H9 (cell line): ENCODE results near the gene STPG1. TPM values are rescaled to one million over a fixed set of nuclear protein-coding genes. Genes with fewer than 3 reads are reported as not detected.
A peak's percentile ranks its signal among the peaks of the same experiment; 100 is the strongest.

Source experiments
- DNase-seq: peaks from one replicate; pipeline ENCODE4 v3.0.0-alpha.2; 2017
- H2AFZ ChIP-seq: one replicate; pipeline ENCODE4 v1.6.1; 2013; ENCODE audit warnings: mild to moderate bottlenecking, low read length, control low read depth, moderate library complexity
- H2AK5ac ChIP-seq: 2 replicates; pipeline ENCODE4 v1.6.1; 2013; ENCODE audit warnings: low read length, control low read depth, mixed read lengths; ENCODE audit not compliant: insufficient read length
- H2BK120ac ChIP-seq: one replicate; pipeline ENCODE4 v1.6.1; 2013; ENCODE audit warnings: low read depth, mild to moderate bottlenecking, low read length, control low read depth, inconsistent platforms; ENCODE audit not compliant: poor library complexity, severe bottlenecking
- H2BK12ac ChIP-seq: 2 replicates; pipeline ENCODE4 v1.6.1; 2013; ENCODE audit warnings: low read length, control low read depth, mixed read lengths, low read depth; ENCODE audit not compliant: insufficient read length
- H2BK15ac ChIP-seq: 2 replicates; pipeline ENCODE4 v1.6.1; 2013; ENCODE audit warnings: low read depth, low read length, control low read depth
- H2BK20ac ChIP-seq: one replicate; pipeline ENCODE4 v1.6.1; 2013; ENCODE audit warnings: low read depth, mild to moderate bottlenecking, low read length, control low read depth, inconsistent platforms; ENCODE audit not compliant: poor library complexity, severe bottlenecking
- H2BK5ac ChIP-seq: 2 replicates; pipeline ENCODE4 v1.6.1; 2013; ENCODE audit warnings: low read length, control low read depth, mixed read lengths; ENCODE audit not compliant: insufficient read length
- H3K14ac ChIP-seq: 2 replicates; pipeline ENCODE4 v1.6.1; 2013; ENCODE audit warnings: low read length, control low read depth; ENCODE audit not compliant: insufficient read depth
- H3K18ac ChIP-seq: 2 replicates; pipeline ENCODE4 v1.6.1; 2013; ENCODE audit warnings: low read depth, mild to moderate bottlenecking, mixed read lengths, low read length, control low read depth; ENCODE audit not compliant: insufficient read length
- H3K23ac ChIP-seq: 2 replicates; pipeline ENCODE4 v1.6.1; 2013; ENCODE audit warnings: low read length, control low read depth, mixed read lengths, low read depth; ENCODE audit not compliant: insufficient read length
- H3K23me2 ChIP-seq: 2 replicates; pipeline ENCODE4 v1.6.1; 2013; ENCODE audit warnings: low read depth, mild to moderate bottlenecking, mixed read lengths, low read length, control low read depth; ENCODE audit not compliant: insufficient read length, poor library complexity, severe bottlenecking
- H3K27ac ChIP-seq: 2 replicates; pipeline ENCODE4 v1.5.1; 2013; ENCODE audit warnings: low read length, control low read depth, mixed read lengths, low read depth; ENCODE audit not compliant: insufficient read length
- H3K27me3 ChIP-seq: 2 replicates; pipeline ENCODE4 v1.6.1; 2013; ENCODE audit warnings: low read length, control low read depth, inconsistent platforms; ENCODE audit not compliant: insufficient read depth
- H3K4ac ChIP-seq: 2 replicates; pipeline ENCODE4 v1.6.1; 2013; ENCODE audit warnings: low read depth, mild to moderate bottlenecking, control low read depth, inconsistent platforms, low read length, moderate library complexity
- H3K4me1 ChIP-seq: 2 replicates; pipeline ENCODE4 v1.6.1; 2013; ENCODE audit warnings: low read length, control low read depth, inconsistent platforms; ENCODE audit not compliant: insufficient read depth
- H3K4me2 ChIP-seq: 2 replicates; pipeline ENCODE4 v1.6.1; 2013; ENCODE audit warnings: low read length, control low read depth, mixed read lengths; ENCODE audit not compliant: insufficient read length, insufficient read depth
- H3K56ac ChIP-seq: 2 replicates; pipeline ENCODE4 v1.6.1; 2013; ENCODE audit warnings: low read depth, mild to moderate bottlenecking, mixed read lengths, low read length, control low read depth; ENCODE audit not compliant: insufficient read length
- H3K79me1 ChIP-seq: 2 replicates; pipeline ENCODE4 v1.6.1; 2013; ENCODE audit warnings: low read depth, mild to moderate bottlenecking, moderate library complexity, low read length, control low read depth, inconsistent platforms; ENCODE audit not compliant: insufficient read depth, poor library complexity, severe bottlenecking
- H3K79me2 ChIP-seq: 2 replicates; pipeline ENCODE4 v1.6.1; 2013; ENCODE audit warnings: low read length, control low read depth, inconsistent platforms; ENCODE audit not compliant: insufficient read depth
- H3K9ac ChIP-seq: 2 replicates; pipeline ENCODE4 v1.6.1; 2013; ENCODE audit warnings: low read length, control low read depth, mixed read lengths; ENCODE audit not compliant: insufficient read length; ENCODE audit errors: extremely low read depth
- H3K9me3 ChIP-seq: one replicate; pipeline ENCODE4 v1.6.1; 2013; ENCODE audit warnings: low read depth, low read length, inconsistent platforms; ENCODE audit not compliant: control insufficient read depth
- H3T11ph ChIP-seq: one replicate; pipeline ENCODE4 v1.6.1; 2013; ENCODE audit warnings: mild to moderate bottlenecking, low read length, control low read depth, inconsistent platforms
- H4K20me1 ChIP-seq: one replicate; pipeline ENCODE4 v1.6.1; 2013; ENCODE audit not compliant: control insufficient read depth, insufficient read length, insufficient read depth
- H4K5ac ChIP-seq: 2 replicates; pipeline ENCODE4 v1.6.1; 2013; ENCODE audit warnings: low read depth, mild to moderate bottlenecking, mixed read lengths, low read length, control low read depth; ENCODE audit not compliant: insufficient read length
- H4K8ac ChIP-seq: replicated peaks from 2 replicates; pipeline ENCODE4 v1.6.1; 2013; ENCODE audit warnings: low read length, control low read depth, mixed read lengths, low read depth; ENCODE audit not compliant: insufficient read length
- H4K91ac ChIP-seq: 2 replicates; pipeline ENCODE4 v1.6.1; 2013; ENCODE audit warnings: low read depth, mild to moderate bottlenecking, moderate library complexity, mixed read lengths, low read length, control low read depth; ENCODE audit not compliant: insufficient read length
- H3K27ac Mint-ChIP-seq, 3 experiments: 2 replicates in 2 of 3; 3 replicates in 1 of 3; pipeline ENCODE4 v1.8.0; 2020 to 2021; ENCODE audit warnings: mixed read lengths in 3 of 3, mild to moderate bottlenecking in 1 of 3, moderate library complexity in 1 of 3
- H3K27me3 Mint-ChIP-seq: 2 replicates; pipeline ENCODE4 v1.8.0; 2021; ENCODE audit warnings: low read depth, mild to moderate bottlenecking, moderate library complexity, mixed read lengths
- H3K36me3 Mint-ChIP-seq, 3 experiments: 2 replicates in 2 of 3; 3 replicates in 1 of 3; pipeline ENCODE4 v1.8.0; 2020 to 2021; ENCODE audit warnings: low read depth in 3 of 3, mixed read lengths in 3 of 3; ENCODE audit not compliant: insufficient read depth in 1 of 3
- H3K4me1 Mint-ChIP-seq, 2 experiments: 2 replicates each; pipeline ENCODE4 v1.8.0; 2020; ENCODE audit warnings: mixed read lengths in 2 of 2
- H3K4me3 Mint-ChIP-seq, 2 experiments: 2 replicates in 1 of 2; 3 replicates in 1 of 2; pipeline ENCODE4 v1.8.0; 2020 to 2021; ENCODE audit warnings: mild to moderate bottlenecking in 2 of 2, mixed read lengths in 2 of 2, moderate library complexity in 1 of 2
- H3K9me3 Mint-ChIP-seq, 2 experiments: 2 replicates in 1 of 2; 3 replicates in 1 of 2; pipeline ENCODE4 v1.8.0; 2020; ENCODE audit warnings: mild to moderate bottlenecking in 2 of 2, mixed read lengths in 2 of 2, moderate library complexity in 1 of 2
- WGBS: extraction: QIAGEN DNeasy Blood & Tissue Kit; methylation state at CpG from one replicate; pipeline ENCODE4 v1.1.7; 2013; ENCODE audit warnings: missing lambda C conversion rate, low lambda C conversion rate, mixed read lengths; ENCODE audit not compliant: insufficient read length; ENCODE audit errors: extremely low coverage; 5-methylcytosine and 5-hydroxymethylcytosine counted together
- total RNA-seq: library from RNA; stranded (reverse); gene quantifications from 2 replicates; pipeline ENCODE4 v1.2.1, GENCODE V29; 2021
- TF ChIP-seq, protein P1 (sequence below): fragments of 200-600 bp; sonication (generic); conservative IDR thresholded peaks from 3 replicates; pipeline ENCODE4 v1.8.0; 2021; ENCODE audit warnings: antibody characterized with exemption, mild to moderate bottlenecking

Gene STPG1
- total RNA-seq, 1 experiment from 2014 or later: 8.3 TPM

DNA sequence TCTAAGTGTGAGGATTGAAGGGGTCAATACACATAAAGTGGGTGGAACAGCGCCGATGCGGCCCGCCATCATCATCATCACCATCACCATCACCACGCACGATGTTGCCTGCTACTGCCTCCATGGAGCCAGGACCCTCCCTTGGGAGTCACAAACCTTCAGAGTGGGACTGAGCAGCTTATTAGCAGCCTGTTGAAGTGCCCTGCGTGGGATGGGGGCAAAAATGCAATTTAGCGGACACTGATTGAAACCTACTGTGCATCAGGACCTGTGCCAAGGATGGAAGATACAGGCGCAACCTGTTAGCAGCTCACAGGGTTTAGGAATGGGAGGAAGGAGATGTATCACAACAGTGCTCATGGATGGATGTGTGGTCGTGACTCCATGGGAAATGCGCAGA, 26.7 kb downstream of the STPG1 start:
- H3K27me3 Mint-ChIP-seq: no peaks in the 10 kb centered on the region
- Histone ChIP-seq H3K23ac (no peak overlapping the region), H2AK5ac (no peak overlapping the region), H4K91ac (no peak overlapping the region), H4K5ac (no peak overlapping the region), H2BK15ac (no peak overlapping the region), H3K27me3 (no peaks in the 10 kb centered on the region), H2BK5ac (no peak overlapping the region), H2AFZ (no peak overlapping the region), H3K23me2 (no peaks in the 10 kb centered on the region), H3T11ph (no peak overlapping the region), H3K27ac (no peak overlapping the region), H3K18ac (no peak overlapping the region), H2BK12ac (no peak overlapping the region), H3K56ac (no peak overlapping the region), H3K9me3 (no peaks in the 10 kb centered on the region), H4K8ac (no peak overlapping the region), H3K79me2 (no peaks in the 10 kb centered on the region), H3K4ac (no peak overlapping the region), H3K4me1 (no peaks in the 10 kb centered on the region), H2BK20ac (no peak overlapping the region), H3K14ac (no peak overlapping the region), H3K4me2 (no peak overlapping the region), H3K9ac (no peak overlapping the region), H3K79me1 (no peaks in the 10 kb centered on the region), H4K20me1 (no peaks in the 10 kb centered on the region), H2BK120ac (no peak overlapping the region)
- no peaks in the 10 kb centered on the region for H3K9me3 Mint-ChIP-seq
- WGBS: no CpG with 5 or more reads among the region's 11 CpGs
- peaks cover 0 to 22% (median 10%) of the 10 kb centered on the region in 3 experiments; a peak in 4 of 7 replicates for H3K36me3 Mint-ChIP-seq
- H3K27ac Mint-ChIP-seq: peak overlapping the region in 1 of 3 experiments; percentile 24; a peak in 1 of 7 replicates
- H3K4me3 Mint-ChIP-seq: no peak overlapping the region
- no peak for DNase-seq
- H3K4me1 Mint-ChIP-seq: peaks cover 4 to 14% of the 10 kb centered on the region in 2 experiments
- TF ChIP-seq, protein P1, sequence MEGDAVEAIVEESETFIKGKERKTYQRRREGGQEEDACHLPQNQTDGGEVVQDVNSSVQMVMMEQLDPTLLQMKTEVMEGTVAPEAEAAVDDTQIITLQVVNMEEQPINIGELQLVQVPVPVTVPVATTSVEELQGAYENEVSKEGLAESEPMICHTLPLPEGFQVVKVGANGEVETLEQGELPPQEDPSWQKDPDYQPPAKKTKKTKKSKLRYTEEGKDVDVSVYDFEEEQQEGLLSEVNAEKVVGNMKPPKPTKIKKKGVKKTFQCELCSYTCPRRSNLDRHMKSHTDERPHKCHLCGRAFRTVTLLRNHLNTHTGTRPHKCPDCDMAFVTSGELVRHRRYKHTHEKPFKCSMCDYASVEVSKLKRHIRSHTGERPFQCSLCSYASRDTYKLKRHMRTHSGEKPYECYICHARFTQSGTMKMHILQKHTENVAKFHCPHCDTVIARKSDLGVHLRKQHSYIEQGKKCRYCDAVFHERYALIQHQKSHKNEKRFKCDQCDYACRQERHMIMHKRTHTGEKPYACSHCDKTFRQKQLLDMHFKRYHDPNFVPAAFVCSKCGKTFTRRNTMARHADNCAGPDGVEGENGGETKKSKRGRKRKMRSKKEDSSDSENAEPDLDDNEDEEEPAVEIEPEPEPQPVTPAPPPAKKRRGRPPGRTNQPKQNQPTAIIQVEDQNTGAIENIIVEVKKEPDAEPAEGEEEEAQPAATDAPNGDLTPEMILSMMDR: no peak
